K562 (cell line): ENCODE measurements around the gene KCNQ4. TPM values are rescaled to one million over a fixed set of nuclear protein-coding genes. Genes with fewer than 3 reads are reported as not detected.
A peak's percentile ranks its signal among the peaks of the same experiment; 100 is the strongest.

ENCODE experiments used
- ATAC-seq: fragments of 200-7000 bp; cut with Tn5 transposase; 3 replicates; pipeline ENCODE4 v1.9.1; 2020; ENCODE audit warnings: moderate library complexity
- BruUV-seq: library from RNA; stranded (reverse); fragments of 400-500 nt; replicated peaks from 2 replicates; lab custom pipeline; 2021; lab: Mats Ljungman, UMichigan
- CTCF ChIA-PET: fragments of 300-600 bp; formaldehyde crosslinking; extraction: SDS; loops from one replicate; lab custom pipeline; 2021; ENCODE audit warnings: low intra/inter-chr PET ratio; lab: Yijun Ruan, JAX
- POLR2A ChIA-PET: fragments of 300-600, 350-650 bp; sonication (Branson Sonifier 250); formaldehyde crosslinking; extraction: SDS; loops from one replicate; lab custom pipeline; 2021; ENCODE audit warnings: antibody characterized with exemption, inconsistent platforms; lab: Yijun Ruan, JAX
- DNase-seq, 4 experiments: peaks; one replicate each; pipeline versions ENCODE4 v3.0.0 to v3.0.0-alpha.2; 2011 to 2018; ENCODE audit warnings: low spot score in 3 of 4, mixed read lengths in 3 of 4; ENCODE audit errors: extremely low read depth in 1 of 4
- FAIRE-seq: peaks from 2 replicates; lab custom pipeline; 2011; peaks lifted over from hg19 to GRCh38; lab: Jason Lieb, UNC
- H2AFZ ChIP-seq: 2 replicates; pipeline ENCODE4 v1.6.0; 2011; ENCODE audit warnings: low read depth, low read length, control low read depth, inconsistent platforms
- H3K27ac ChIP-seq: fragments of 200-600 bp; 3 replicates; pipeline ENCODE4 v1.8.0; 2011; ENCODE audit warnings: low read depth, mild to moderate bottlenecking, control low read depth, inconsistent platforms, low read length, moderate library complexity, mixed read lengths; ENCODE audit errors: extremely low read depth
- H3K27me3 ChIP-seq, 2 experiments: fragments of 300-600 bp in 1 of 2; 2 replicates in 1 of 2; 3 replicates in 1 of 2; pipeline versions ENCODE4 v1.6.0 to v1.8.0; 2011; ENCODE audit warnings: inconsistent platforms in 2 of 2, low read length in 2 of 2, mild to moderate bottlenecking in 1 of 2, mixed read lengths in 1 of 2, moderate library complexity in 1 of 2; ENCODE audit not compliant: control insufficient read depth in 2 of 2, insufficient read depth in 2 of 2
- H3K36me3 ChIP-seq: fragments of 300-600 bp; 3 replicates; pipeline ENCODE4 v1.8.0; 2011; ENCODE audit warnings: mild to moderate bottlenecking, low read length, inconsistent platforms; ENCODE audit not compliant: control insufficient read depth, insufficient read depth
- H3K4me1 ChIP-seq, 2 experiments: fragments of 200-600 bp in 1 of 2; replicated peaks in 1 of 2; 2 replicates in 1 of 2; 3 replicates in 1 of 2; pipeline versions ENCODE4 v1.5.1 to v1.8.0; 2011; ENCODE audit warnings: inconsistent platforms in 2 of 2, low read length in 2 of 2, mild to moderate bottlenecking in 1 of 2, mixed read lengths in 1 of 2, moderate library complexity in 1 of 2; ENCODE audit not compliant: control insufficient read depth in 2 of 2, insufficient read depth in 2 of 2
- H3K4me2 ChIP-seq: 2 replicates; pipeline ENCODE4 v1.6.1; 2011; ENCODE audit warnings: low read length, control low read depth, inconsistent platforms, mixed read lengths; ENCODE audit not compliant: insufficient read depth
- H3K4me3 ChIP-seq: fragments of 200-600 bp; sonication (generic), shearing (Covaris generic); 2 replicates; pipeline ENCODE4 v1.5.1; 2016; ENCODE audit warnings: control low read depth, inconsistent platforms
- H3K79me2 ChIP-seq: fragments of 200-600 bp; 3 replicates; pipeline ENCODE4 v1.8.0; 2011; ENCODE audit warnings: low read length, inconsistent platforms; ENCODE audit not compliant: control insufficient read depth, insufficient read depth
- H3K9ac ChIP-seq, 2 experiments: 2 replicates each; pipeline versions ENCODE4 v1.6.0 to v1.6.1; 2011; ENCODE audit warnings: low read depth in 2 of 2, low read length in 2 of 2, control low read depth in 1 of 2, inconsistent platforms in 1 of 2, mild to moderate bottlenecking in 1 of 2, mixed read lengths in 1 of 2; ENCODE audit not compliant: insufficient read depth in 1 of 2
- H3K9me1 ChIP-seq: one replicate; pipeline ENCODE4 v1.6.0; 2011; ENCODE audit warnings: inconsistent platforms, mild to moderate bottlenecking, low read length, moderate library complexity; ENCODE audit not compliant: control insufficient read depth, insufficient read depth
- H3K9me3 ChIP-seq: replicated peaks from 2 replicates; pipeline ENCODE4 v1.5.1; 2011; ENCODE audit warnings: low read depth, low read length, inconsistent platforms; ENCODE audit not compliant: control insufficient read depth, insufficient read depth
- H4K20me1 ChIP-seq: replicated peaks from 2 replicates; pipeline ENCODE4 v1.6.1; 2011; ENCODE audit warnings: low read length, inconsistent platforms, mixed read lengths; ENCODE audit not compliant: control insufficient read depth, insufficient read depth
- BCOR ChIP-seq: fragments of 450-650 bp; IDR thresholded peaks from 2 replicates; pipeline ENCODE4 v1.6.1; 2016
- BRD4 ChIP-seq: fragments of 200-600 bp; sonication (generic); IDR thresholded peaks from 2 replicates; pipeline ENCODE4 v1.6.1; 2017; ENCODE audit warnings: inconsistent platforms
- NKRF ChIP-seq: fragments of 450-650 bp; IDR thresholded peaks from 2 replicates; pipeline ENCODE4 v1.6.1; 2016; ENCODE audit warnings: borderline replicate concordance
- RBFOX2 ChIP-seq: fragments of 200-400 bp; formaldehyde crosslinking; IDR thresholded peaks from 2 replicates; pipeline ENCODE4 v1.6.1; 2017; ENCODE audit warnings: low read depth, mild to moderate bottlenecking, low read length, moderate library complexity
- TAF1 ChIP-seq: IDR thresholded peaks from 2 replicates; pipeline ENCODE4 v1.6.1; 2011; ENCODE audit warnings: mild to moderate bottlenecking, low read length, moderate library complexity; ENCODE audit not compliant: insufficient read depth, control insufficient read depth, severe bottlenecking; ENCODE audit errors: extremely low read depth
- ZBTB7A ChIP-seq: IDR thresholded peaks from 2 replicates; pipeline ENCODE4 v1.6.1; 2011; ENCODE audit warnings: low read depth, mild to moderate bottlenecking, low read length, moderate library complexity, borderline replicate concordance; ENCODE audit not compliant: control insufficient read depth
- ZFP36 ChIP-seq: fragments of 150-350 bp; IDR thresholded peaks from 2 replicates; pipeline ENCODE4 v1.6.1; 2018; ENCODE audit warnings: low read length, low read depth; ENCODE audit not compliant: partially characterized antibody
- ZNF224 ChIP-seq: sonication (generic); formaldehyde crosslinking; IDR thresholded peaks from 2 replicates; pipeline ENCODE4 v1.8.0; 2022; ENCODE audit warnings: mild to moderate bottlenecking, missing genetic modification reagents
- ZNF586 ChIP-seq: fragments of 450-650 bp; formaldehyde crosslinking; conservative IDR thresholded peaks from 2 replicates; pipeline ENCODE4 v1.4.0; 2020; ENCODE audit warnings: mild to moderate bottlenecking, moderate library complexity
- ZNF77 ChIP-seq: fragments of 250-450 bp; sonication (Bioruptor Pico); IDR thresholded peaks from 2 replicates; pipeline ENCODE4 v1.5.0; 2020
- WGBS: fragments of 100-300 bp; shearing (Covaris generic); methylation state at CpG from one replicate; pipeline ENCODE4 v1.1.6; 2016; ENCODE audit warnings: low coverage, mixed read lengths; ENCODE audit not compliant: insufficient coverage; ENCODE audit errors: missing lambda C conversion rate; 5-methylcytosine and 5-hydroxymethylcytosine counted together
- in situ Hi-C: fragments of 300-500 bp; cut with MboI; formaldehyde crosslinking; loops from 4 replicates; pipeline ENCODE4 v1.15.0; 2018; ENCODE audit warnings: inconsistent platforms, mixed read lengths
- intact Hi-C: fragments of 100-400 bp; cut with micrococcal nuclease; formaldehyde crosslinking; loops from 2 replicates; pipeline ENCODE4 v1.14.2; 2022
- polyA plus RNA-seq, 8 experiments: library from polyadenylated mRNA; depleted of rRNA in 4 of 8; stranded (reverse) in 5 of 8; unstranded in 3 of 8; fragments of >200 nt; fragmentation: Nextera tagmentation in 2 of 8; fragmentation: Illumina TruSeq in 1 of 8; extraction: Ambion mirVana in 2 of 8; extraction: Trizol in 1 of 8; gene quantifications; 2 replicates each; pipeline versions ENCODE4 v1.2.1 to v1.2.3, GENCODE V29; 2011 to 2014; ENCODE audit warnings: inconsistent platforms in 1 of 8, missing spikeins in 1 of 8
- total RNA-seq, 7 experiments: library from RNA; depleted of rRNA in 6 of 7; stranded (reverse); fragments of >200 nt in 6 of 7; fragmentation: Illumina TruSeq in 2 of 7; extraction: Trizol in 2 of 7; gene quantifications; 2 replicates each; pipeline versions ENCODE4 v1.2.1 to v1.2.3, GENCODE V29; 2011 to 2021; ENCODE audit warnings: low replicate concordance in 1 of 7

The KCNQ4 gene
- total and polyA plus RNA-seq, 9 of the 15 experiments (the other 6 are each of a cell fraction or from before 2014, with no cell fraction given), result 0.07 to 4.1 (median 0.79) TPM

DNA sequence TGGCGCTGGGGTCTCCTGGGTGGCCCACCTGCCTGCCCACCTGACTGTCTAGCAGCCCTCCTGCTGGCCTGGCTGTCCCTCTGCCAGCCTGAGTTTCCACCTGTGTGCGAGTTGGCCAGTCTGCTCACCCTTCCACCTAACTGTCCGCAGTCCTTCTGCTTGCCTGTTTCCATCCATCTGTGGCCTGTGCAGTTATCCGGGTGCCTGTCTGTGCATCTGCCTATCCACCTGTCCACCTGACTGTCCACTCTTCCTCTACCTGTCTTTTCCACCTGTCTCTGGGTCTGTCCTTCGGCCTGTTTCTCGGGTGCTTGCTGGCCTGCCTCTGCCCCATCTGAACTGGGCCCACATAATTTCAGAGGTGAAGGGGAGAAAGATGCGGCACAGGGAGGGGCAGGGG lies 1.9 kb downstream of the KCNQ4 start (continued):
- TF ChIP-seq RBFOX2, result 0 out of 2 replicates have a peak, but pooled peaks have one; percentile 22

GRCh38 chr1:40786171-40786994 lies 2.8 kb downstream of the KCNQ4 start:
- peaks cover 7% of the 10 kb centered on the region; the same call in 2 of the 3 replicates for H3K79me2 ChIP-seq
- BruUV-seq, result no TSS peak
- no peak overlapping the region for H2AFZ ChIP-seq
- peaks cover 13 to 37% of the 10 kb centered on the region in 2 experiments for H3K4me1 ChIP-seq
- WGBS, result 67% methylated on average over 9 of the region's 9 CpGs
- peaks cover 11% of the 10 kb centered on the region for H4K20me1 ChIP-seq
- no peaks in the 10 kb centered on the region for H3K9me1 ChIP-seq
- no peaks in the 10 kb centered on the region for H3K9me3 ChIP-seq
- no peak overlapping the region for H3K4me3 ChIP-seq
- no peak overlapping the region for H3K9ac ChIP-seq
- FAIRE-seq (no peak), DNase-seq (peak in 1 of 4 experiments; percentile 10), ATAC-seq (no peak)
- in situ Hi-C loops (no loop called here), intact Hi-C loops (no loop called here)
- no peaks in the 10 kb centered on the region for H3K36me3 ChIP-seq
- TF ChIP-seq TAF1, result no peak
- no peak for TF ChIP-seq ZNF586 (CRISPR knock-in tag)
- TF ChIP-seq ZBTB7A, result 0 out of 2 replicates have a peak, but pooled peaks have one; percentile 13
- TF ChIP-seq BRD4, result no peak
- no peak for TF ChIP-seq ZNF224 (CRISPR knock-in tag)
- TF ChIP-seq ZNF77, result no peak
- no peak for TF ChIP-seq NKRF
- 0 out of 2 replicates have a peak, but pooled peaks have one; percentile 37 for TF ChIP-seq BCOR
- TF ChIP-seq ZFP36, result peak; percentile 56
- H3K4me2 ChIP-seq, result no peak overlapping the region
- H3K27ac ChIP-seq, result no peak overlapping the region
- H3K27me3 ChIP-seq, result no peaks in the 10 kb centered on the region
- POLR2A ChIA-PET, result interaction anchor here (0.6 to 4.1 kb wide), 3 partner anchors 9 to 56 kb away, joined by 3 to 17 read pairs (median 5); no protein-coding TSS in a partner anchor
- CTCF ChIA-PET, result no interaction called here
